Hepatocyte (in vitro differentiated cells): ENCODE results near the gene CAMK2G.

Source experiments
- EZH2 ChIP-seq: fragments of 200-600 bp; sonication (generic); IDR thresholded peaks from 2 replicates; pipeline ENCODE4 v1.6.1; 2016; ENCODE audit warnings: antibody characterized with exemption, mild to moderate bottlenecking, borderline replicate concordance
- EZH2phosphoT487 ChIP-seq: fragments of 200-600 bp; sonication (generic); IDR thresholded peaks from one replicate; pipeline ENCODE4 v1.6.1; 2018; ENCODE audit warnings: antibody characterized with exemption, mild to moderate bottlenecking, low read depth, moderate library complexity; ENCODE audit not compliant: unreplicated experiment, severe bottlenecking
- TF ChIP-seq, protein P1 (sequence below): fragments of 200-600 bp; sonication (generic); IDR thresholded peaks from 2 replicates; pipeline ENCODE4 v1.5.1; 2016; ENCODE audit warnings: antibody characterized with exemption, mild to moderate bottlenecking; ENCODE audit not compliant: poor library complexity

- TF ChIP-seq, protein P1, sequence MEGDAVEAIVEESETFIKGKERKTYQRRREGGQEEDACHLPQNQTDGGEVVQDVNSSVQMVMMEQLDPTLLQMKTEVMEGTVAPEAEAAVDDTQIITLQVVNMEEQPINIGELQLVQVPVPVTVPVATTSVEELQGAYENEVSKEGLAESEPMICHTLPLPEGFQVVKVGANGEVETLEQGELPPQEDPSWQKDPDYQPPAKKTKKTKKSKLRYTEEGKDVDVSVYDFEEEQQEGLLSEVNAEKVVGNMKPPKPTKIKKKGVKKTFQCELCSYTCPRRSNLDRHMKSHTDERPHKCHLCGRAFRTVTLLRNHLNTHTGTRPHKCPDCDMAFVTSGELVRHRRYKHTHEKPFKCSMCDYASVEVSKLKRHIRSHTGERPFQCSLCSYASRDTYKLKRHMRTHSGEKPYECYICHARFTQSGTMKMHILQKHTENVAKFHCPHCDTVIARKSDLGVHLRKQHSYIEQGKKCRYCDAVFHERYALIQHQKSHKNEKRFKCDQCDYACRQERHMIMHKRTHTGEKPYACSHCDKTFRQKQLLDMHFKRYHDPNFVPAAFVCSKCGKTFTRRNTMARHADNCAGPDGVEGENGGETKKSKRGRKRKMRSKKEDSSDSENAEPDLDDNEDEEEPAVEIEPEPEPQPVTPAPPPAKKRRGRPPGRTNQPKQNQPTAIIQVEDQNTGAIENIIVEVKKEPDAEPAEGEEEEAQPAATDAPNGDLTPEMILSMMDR = no peak
- TF ChIP-seq EZH2phosphoT487 = no peak
- no peak for TF ChIP-seq EZH2
These were observed 66.1 kb downstream of the CAMK2G start for GRCh38 chr10:73808021-73808815.
